ENCODE measurements around the gene PCDH8. TPM values are rescaled to one million over a fixed set of nuclear protein-coding genes. Genes with fewer than 3 reads are reported as not detected.

Gene PCDH8
- total and polyA plus RNA-seq, 2 experiments from 2014 or later = 0.36 to 1.7 TPM

GRCh38 chr13:52815330-52815729, 33.1 kb downstream of the PCDH8 start:
- H3K4me2 ChIP-seq = no peak overlapping the region
- TF ChIP-seq EZH2 (IDR thresholded peaks at IDR 0.05; ENCODE audit: low read depth, unreplicated experiment) = no peak
- TF ChIP-seq, protein P1, sequence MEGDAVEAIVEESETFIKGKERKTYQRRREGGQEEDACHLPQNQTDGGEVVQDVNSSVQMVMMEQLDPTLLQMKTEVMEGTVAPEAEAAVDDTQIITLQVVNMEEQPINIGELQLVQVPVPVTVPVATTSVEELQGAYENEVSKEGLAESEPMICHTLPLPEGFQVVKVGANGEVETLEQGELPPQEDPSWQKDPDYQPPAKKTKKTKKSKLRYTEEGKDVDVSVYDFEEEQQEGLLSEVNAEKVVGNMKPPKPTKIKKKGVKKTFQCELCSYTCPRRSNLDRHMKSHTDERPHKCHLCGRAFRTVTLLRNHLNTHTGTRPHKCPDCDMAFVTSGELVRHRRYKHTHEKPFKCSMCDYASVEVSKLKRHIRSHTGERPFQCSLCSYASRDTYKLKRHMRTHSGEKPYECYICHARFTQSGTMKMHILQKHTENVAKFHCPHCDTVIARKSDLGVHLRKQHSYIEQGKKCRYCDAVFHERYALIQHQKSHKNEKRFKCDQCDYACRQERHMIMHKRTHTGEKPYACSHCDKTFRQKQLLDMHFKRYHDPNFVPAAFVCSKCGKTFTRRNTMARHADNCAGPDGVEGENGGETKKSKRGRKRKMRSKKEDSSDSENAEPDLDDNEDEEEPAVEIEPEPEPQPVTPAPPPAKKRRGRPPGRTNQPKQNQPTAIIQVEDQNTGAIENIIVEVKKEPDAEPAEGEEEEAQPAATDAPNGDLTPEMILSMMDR (conservative IDR thresholded peaks at IDR 0.05; ENCODE audit: low read depth in 2 of 2) = no peak
- no peaks in the 10 kb centered on the region for H3K27me3 ChIP-seq (ENCODE audit: insufficient read depth)
- Mint-ChIP-seq H3K27ac (no peak overlapping the region), H3K4me3 (no peak overlapping the region), H3K9me3 (peaks cover 38% of the 10 kb centered on the region), H3K36me3 (ENCODE audit: low read depth) (peaks cover 22% of the 10 kb centered on the region), H3K4me1 (no peaks in the 10 kb centered on the region), H3K27me3 (ENCODE audit: insufficient read depth, low read depth, poor library complexity) (peaks cover 3% of the 10 kb centered on the region)
- no peaks in the 10 kb centered on the region for H4K20me1 ChIP-seq (replicated peaks; ENCODE audit: insufficient read depth)
- ATAC-seq (no peak), DNase-seq (ENCODE audit: low spot score) (no peak)
- H3K9me2 ChIP-seq (ENCODE audit: insufficient read depth) = no peaks in the 10 kb centered on the region
- H3K27ac ChIP-seq (ENCODE audit: low read depth) = no peak overlapping the region
- no peaks in the 10 kb centered on the region for H3F3A ChIP-seq (replicated peaks; ENCODE audit: low read depth)
- no peak overlapping the region for H2AFZ ChIP-seq
- no peaks in the 10 kb centered on the region for H3K79me2 ChIP-seq (replicated peaks; ENCODE audit: insufficient read depth)
- H3K4me1 ChIP-seq (ENCODE audit: insufficient read depth) = no peaks in the 10 kb centered on the region
- no peak overlapping the region for H3K4me3 ChIP-seq
- no peaks in the 10 kb centered on the region for H3K36me3 ChIP-seq (ENCODE audit: insufficient read depth)

DNA sequence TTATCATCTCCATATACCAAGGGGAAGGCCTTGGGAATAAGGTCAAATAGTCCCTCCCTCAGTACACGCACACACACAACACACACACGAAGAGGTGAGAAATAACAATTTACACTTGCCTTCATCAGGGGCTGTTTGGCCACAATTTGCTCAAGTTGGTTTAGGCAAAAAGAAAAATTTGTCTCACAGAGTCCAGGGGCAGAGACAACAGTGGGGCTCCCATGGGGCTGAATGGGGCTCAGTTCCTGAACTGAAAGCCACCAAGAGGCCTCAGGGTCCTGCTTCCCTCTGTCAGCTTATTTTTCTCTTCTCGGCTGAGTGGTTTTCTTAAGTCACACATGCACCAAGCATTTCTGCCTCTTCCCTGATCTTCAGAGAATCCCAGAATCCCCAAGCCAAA, 35.5 kb downstream of the PCDH8 start:
- Histone ChIP-seq H3K9me2 (ENCODE audit: insufficient read depth) (no peaks in the 10 kb centered on the region), H3K4me3 (no peak overlapping the region), H3K79me2 (replicated peaks; ENCODE audit: insufficient read depth) (no peaks in the 10 kb centered on the region), H4K20me1 (replicated peaks; ENCODE audit: insufficient read depth) (no peaks in the 10 kb centered on the region), H3K4me1 (ENCODE audit: insufficient read depth) (no peaks in the 10 kb centered on the region), H3F3A (replicated peaks; ENCODE audit: low read depth) (no peaks in the 10 kb centered on the region), H3K4me2 (no peak overlapping the region), H3K27me3 (ENCODE audit: insufficient read depth) (no peaks in the 10 kb centered on the region), H2AFZ (no peak overlapping the region; the same call in 1 of the 2 replicates), H3K36me3 (ENCODE audit: insufficient read depth) (no peaks in the 10 kb centered on the region), H3K27ac (ENCODE audit: low read depth) (no peak overlapping the region)
- Mint-ChIP-seq H3K4me1 (peaks cover 11% of the 10 kb centered on the region), H3K4me3 (no peak overlapping the region), H3K9me3 (peaks cover 32% of the 10 kb centered on the region), H3K36me3 (ENCODE audit: low read depth) (peaks cover 22% of the 10 kb centered on the region), H3K27ac (no peak overlapping the region), H3K27me3 (ENCODE audit: insufficient read depth, low read depth, poor library complexity) (peaks cover 1% of the 10 kb centered on the region)
- DNase-seq (ENCODE audit: low spot score) (no peak), ATAC-seq (no peak)
- TF ChIP-seq POLR2AphosphoS5 (IDR thresholded peaks at IDR 0.05; ENCODE audit: low read depth) (no peak), ETS1 (IDR thresholded peaks at IDR 0.05) (no peak), ZNF114 (CRISPR knock-in tag; IDR thresholded peaks at IDR 0.05) (no peak), STAT1 (IDR thresholded peaks at IDR 0.05; ENCODE audit: unreplicated experiment) (no peak), REST (IDR thresholded peaks at IDR 0.05; ENCODE audit: unreplicated experiment) (no peak), NANOG (IDR thresholded peaks at IDR 0.05; ENCODE audit: borderline replicate concordance) (no peak), JUNB (IDR thresholded peaks at IDR 0.05; ENCODE audit: unreplicated experiment) (no peak)
- TF ChIP-seq, protein P2, sequence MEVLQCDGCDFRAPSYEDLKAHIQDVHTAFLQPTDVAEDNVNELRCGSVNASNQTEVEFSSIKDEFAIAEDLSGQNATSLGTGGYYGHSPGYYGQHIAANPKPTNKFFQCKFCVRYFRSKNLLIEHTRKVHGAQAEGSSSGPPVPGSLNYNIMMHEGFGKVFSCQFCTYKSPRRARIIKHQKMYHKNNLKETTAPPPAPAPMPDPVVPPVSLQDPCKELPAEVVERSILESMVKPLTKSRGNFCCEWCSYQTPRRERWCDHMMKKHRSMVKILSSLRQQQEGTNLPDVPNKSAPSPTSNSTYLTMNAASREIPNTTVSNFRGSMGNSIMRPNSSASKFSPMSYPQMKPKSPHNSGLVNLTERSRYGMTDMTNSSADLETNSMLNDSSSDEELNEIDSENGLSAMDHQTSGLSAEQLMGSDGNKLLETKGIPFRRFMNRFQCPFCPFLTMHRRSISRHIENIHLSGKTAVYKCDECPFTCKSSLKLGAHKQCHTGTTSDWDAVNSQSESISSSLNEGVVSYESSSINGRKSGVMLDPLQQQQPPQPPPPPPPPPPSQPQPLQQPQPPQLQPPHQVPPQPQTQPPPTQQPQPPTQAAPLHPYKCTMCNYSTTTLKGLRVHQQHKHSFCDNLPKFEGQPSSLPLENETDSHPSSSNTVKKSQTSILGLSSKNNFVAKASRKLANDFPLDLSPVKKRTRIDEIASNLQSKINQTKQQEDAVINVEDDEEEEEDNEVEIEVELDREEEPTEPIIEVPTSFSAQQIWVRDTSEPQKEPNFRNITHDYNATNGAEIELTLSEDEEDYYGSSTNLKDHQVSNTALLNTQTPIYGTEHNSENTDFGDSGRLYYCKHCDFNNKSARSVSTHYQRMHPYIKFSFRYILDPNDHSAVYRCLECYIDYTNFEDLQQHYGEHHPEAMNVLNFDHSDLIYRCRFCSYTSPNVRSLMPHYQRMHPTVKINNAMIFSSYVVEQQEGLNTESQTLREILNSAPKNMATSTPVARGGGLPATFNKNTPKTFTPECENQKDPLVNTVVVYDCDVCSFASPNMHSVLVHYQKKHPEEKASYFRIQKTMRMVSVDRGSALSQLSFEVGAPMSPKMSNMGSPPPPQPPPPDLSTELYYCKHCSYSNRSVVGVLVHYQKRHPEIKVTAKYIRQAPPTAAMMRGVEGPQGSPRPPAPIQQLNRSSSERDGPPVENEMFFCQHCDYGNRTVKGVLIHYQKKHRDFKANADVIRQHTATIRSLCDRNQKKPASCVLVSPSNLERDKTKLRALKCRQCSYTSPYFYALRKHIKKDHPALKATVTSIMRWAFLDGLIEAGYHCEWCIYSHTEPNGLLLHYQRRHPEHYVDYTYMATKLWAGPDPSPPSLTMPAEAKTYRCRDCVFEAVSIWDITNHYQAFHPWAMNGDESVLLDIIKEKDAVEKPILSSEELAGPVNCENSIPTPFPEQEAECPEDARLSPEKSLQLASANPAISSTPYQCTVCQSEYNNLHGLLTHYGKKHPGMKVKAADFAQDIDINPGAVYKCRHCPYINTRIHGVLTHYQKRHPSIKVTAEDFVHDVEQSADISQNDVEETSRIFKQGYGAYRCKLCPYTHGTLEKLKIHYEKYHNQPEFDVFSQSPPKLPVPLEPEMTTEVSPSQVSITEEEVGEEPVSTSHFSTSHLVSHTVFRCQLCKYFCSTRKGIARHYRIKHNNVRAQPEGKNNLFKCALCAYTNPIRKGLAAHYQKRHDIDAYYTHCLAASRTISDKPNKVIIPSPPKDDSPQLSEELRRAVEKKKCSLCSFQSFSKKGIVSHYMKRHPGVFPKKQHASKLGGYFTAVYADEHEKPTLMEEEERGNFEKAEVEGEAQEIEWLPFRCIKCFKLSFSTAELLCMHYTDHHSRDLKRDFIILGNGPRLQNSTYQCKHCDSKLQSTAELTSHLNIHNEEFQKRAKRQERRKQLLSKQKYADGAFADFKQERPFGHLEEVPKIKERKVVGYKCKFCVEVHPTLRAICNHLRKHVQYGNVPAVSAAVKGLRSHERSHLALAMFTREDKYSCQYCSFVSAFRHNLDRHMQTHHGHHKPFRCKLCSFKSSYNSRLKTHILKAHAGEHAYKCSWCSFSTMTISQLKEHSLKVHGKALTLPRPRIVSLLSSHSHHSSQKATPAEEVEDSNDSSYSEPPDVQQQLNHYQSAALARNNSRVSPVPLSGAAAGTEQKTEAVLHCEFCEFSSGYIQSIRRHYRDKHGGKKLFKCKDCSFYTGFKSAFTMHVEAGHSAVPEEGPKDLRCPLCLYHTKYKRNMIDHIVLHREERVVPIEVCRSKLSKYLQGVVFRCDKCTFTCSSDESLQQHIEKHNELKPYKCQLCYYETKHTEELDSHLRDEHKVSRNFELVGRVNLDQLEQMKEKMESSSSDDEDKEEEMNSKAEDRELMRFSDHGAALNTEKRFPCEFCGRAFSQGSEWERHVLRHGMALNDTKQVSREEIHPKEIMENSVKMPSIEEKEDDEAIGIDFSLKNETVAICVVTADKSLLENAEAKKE (CRISPR knock-in tag; IDR thresholded peaks at IDR 0.05) = no peak
